ENCODE measurements around the gene TCF4.

Gene TCF4

DNA sequence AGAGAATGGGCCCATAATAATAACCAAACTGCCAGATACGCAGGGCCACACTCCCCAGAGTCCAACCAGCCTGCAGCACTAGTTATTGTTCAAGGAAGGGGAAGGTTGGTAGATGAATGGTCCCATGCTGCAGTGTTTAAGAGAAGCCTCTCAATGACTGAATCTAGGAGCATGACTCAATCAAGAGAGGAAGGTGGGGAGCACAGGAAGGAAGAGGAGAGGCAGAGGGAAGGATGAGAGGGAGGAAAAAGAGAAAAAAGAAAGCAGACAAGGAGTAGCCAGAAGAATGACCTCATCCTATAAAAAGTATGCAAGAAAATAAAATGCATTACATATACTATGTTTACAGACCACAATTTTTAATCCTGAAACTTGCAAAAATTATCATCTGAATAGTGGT is 174.5 kb downstream of the TCF4 start:
- DNase-seq (ENCODE audit: low read depth in 2 of 2), result no peak

DNA sequence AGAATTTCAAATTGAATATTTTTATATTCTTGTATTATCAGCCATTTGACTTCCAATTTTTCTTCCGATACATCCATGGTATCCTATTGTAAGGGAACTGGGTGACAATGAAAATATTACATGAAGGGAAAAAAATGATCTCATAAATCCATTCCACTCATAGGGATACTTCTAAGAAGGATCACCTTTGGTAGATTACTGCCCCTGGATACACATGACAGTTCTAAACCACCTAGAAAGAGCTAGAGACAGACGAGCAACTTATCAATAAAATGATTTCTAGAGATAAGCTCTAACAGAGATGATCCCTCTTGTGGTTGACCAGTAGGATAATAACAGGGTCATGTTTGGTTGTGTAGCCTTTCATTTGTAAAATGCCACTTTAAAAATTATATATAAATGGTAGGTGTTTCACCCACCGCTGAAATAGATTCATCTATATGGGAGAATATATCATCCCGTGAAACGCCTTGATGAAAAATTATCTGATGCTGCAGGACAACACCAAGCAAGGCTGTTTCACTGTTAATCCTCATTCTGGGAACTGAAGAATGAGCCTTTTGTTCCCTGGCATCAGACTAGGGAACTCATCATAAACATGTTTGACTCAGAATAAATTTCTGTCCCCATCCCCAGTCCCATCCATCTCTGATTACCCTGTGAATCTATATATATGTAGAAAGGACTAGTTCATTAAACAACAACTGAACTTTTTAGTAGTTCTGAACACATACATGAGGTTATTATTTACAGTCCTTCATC is 180.0 kb downstream of the TCF4 start:
- no peak for DNase-seq (ENCODE audit: low read depth in 2 of 2)

DNA sequence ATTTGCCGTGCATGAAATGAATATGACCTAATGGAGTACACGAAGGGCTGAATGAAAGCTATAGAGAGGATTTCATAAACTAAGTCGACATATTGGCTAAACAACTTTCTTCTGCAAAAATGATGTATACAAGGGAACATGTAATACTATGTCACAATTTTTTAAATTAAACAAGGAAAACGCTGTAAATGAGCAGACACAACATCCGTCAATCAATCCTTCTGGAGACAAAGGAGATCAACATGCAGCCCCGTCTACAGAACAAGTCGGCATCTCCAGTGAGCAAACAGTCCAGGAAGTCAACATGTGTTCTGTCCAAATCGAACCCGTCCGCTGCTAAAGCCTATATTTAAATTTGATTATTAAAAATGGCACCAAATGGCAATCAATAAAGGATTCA is 180.8 kb downstream of the TCF4 start:
- no peak for DNase-seq (ENCODE audit: low read depth in 2 of 2)

DNA sequence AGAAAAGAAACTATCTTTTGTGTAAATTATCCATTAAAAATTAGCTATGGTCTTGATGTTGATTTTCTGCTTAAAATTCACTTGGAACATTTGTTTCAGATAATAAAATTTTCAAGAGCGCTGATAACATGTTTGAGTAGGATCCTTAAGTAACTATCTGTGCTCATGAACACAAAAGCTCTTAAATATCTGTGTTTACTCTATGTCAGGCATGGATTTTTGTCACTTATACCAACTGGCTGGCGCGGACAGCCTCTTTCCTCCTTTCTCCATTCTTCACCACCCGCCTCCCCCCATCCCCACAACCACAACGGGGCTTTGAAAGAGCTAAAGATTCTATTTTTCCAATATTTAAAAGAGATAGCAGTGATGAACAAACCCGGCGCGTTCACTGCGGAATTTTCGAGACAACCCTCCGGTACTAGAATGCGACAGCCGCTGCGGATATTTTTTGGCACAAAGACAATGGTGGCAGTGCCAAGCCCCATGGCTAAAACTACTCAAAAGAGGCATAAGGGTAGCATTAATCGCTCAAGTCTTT is 181.5 kb downstream of the TCF4 start:
- DNase-seq (ENCODE audit: low read depth in 2 of 2), result no peak

DNA sequence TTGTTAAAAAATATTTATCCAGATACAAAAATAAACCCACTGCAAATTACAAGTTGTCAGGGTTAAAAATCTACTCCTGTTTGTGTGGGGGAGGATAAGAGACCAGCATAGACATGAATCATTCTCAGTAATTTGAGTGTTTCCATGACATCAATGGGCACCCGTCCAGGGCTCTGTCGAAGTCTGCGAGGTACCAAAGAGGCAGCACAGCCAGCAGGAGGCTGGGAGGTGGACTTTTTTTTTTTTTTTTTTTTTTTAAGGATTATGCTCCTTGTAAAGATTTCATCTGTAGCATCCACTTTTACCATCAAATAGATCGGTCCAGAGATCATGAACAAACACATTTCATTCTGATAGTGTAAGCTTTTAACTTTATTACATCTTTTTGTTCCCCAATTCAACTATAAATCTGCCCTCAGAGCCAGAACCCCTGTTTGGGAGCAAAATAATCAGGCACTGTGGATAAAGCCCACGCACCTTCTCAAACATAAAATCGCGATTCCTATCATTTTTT is 182.0 kb downstream of the TCF4 start:
- no peak for DNase-seq (ENCODE audit: low read depth in 2 of 2)

DNA sequence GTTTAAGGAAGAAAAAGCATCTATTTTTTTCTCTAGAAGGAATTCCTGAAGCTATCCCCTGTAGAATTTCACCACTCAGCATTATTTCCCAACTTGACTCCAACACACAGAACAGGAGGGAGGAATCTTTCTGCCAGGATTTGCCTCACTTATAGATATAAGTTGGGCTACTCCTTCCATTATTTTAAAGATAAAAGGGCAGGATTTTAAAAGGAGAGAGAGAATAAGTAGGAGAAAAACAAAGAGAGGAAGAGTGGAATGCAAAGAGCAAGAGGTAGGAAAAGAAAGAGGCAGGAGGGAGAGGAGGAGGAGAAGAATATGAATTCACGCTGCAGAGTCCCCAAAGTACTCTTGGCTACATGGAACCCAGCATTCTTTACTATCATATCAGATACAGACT is 182.5 kb downstream of the TCF4 start:
- DNase-seq (ENCODE audit: low read depth in 2 of 2), result no peak

DNA sequence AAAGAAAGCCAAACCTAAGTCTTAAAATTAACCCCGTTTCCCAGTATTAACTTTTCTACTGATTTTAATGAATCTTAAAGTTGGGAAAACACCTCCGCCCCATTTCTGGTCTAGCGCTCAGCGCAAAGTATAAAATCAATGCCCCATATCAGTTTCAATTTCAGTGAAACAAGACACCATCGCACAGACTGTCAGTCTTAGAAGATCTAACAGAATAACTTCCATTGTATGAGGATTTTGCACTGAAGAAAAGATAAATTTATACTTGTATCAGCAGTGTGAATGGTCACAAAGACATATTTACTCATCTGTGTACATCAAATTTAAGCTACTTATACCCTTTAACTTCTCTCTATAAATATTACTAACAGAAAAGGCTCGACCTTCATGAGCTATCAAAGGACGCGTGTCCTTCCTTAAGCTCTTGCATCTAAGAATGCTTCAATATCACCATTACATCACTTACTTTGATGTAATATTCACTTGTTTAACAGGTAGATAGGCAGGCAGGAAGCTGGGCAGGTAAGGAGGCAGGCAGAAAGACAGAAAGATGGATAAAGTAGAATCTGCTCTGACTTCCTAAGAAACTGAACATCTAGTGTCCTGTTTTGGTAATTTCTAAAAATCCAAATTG is 183.0 kb downstream of the TCF4 start:
- no peak for DNase-seq (ENCODE audit: low read depth in 2 of 2)

DNA sequence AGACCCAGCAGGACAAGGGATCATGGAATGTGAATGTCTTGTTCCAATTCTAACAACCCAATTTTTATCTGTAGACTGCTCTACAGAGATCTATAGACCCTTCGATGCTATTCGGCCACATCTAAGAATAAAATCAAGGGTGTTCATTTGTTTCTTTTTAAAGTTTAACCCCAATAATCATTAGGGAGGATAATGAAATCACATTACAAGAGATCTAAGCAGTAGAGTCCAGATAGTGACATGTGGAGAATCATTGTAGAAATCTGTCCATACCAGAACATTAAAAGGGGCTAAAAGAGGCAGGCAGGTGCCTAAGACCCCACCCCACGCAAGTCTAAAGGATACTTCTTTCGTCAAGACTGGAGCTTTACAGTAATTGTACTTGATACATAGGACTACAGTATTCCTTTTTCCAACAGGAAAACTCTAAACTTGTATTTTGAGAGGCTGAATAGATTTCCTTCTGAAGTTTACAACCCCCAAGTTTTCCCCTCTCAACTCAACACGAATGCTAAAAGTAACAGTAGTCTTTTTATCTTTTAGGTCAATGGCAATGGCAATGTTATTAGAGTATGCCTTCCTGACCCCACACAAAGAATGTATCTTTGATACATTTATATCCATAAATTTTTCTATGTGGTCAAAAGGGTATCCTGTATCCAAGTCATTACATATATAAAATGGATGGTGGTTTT is 183.7 kb downstream of the TCF4 start:
- DNase-seq (ENCODE audit: low read depth in 2 of 2), result no peak

DNA sequence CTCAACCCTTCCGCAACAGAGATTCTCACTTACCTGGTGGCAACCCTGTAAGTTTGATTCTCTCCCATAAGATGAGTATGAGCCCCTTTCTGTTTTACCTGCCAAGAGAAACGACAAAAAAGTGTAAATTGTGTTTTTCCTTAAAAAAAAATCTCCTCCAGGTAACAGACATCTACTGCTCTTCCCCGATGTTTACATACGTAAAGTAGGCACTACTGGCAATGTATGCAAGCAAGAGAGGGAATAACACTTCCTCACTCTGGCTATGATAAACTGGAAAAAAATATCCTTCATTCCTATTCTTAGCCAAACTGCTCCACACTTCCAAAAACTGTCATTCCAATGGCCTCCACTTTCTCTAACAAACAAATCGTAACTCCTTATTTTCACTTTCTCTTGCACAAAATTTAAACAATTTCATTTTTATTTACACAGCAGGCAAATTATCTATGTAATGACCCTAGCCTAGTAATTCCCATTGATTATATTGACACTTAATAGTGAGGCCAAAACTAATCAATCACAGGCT is 184.5 kb downstream of the TCF4 start:
- DNase-seq (ENCODE audit: low read depth in 2 of 2), result no peak

DNA sequence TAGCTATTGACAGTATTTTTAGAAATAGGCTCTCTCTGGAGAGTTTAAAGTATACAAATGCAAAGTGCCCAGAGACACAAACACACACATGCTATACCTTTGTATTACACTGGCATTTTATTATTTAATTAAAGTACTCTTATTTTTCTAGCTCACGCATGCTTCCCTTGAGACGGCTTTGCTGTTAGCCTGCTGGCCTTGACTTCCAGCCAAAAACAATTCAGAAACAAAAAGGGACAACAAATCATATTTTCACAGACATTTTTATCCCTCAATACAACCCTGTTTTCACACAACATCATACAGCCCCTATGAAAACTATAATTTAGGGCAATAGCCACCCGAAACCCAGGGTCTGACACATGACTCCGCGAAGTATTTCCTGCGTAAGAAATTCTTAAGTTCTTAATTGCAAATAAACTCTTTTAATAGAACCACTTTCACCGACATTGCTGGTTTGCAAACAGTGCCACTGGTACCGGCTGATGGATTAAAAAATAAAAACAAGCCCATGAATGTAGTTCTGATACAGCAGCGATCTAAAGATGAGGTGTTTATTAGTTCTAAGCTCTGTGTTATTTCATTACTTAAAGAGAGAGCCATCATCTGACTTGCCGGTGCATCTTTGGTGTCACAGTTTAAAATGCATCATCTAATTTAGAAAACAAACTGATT is 185.1 kb downstream of the TCF4 start:
- no peak for DNase-seq (ENCODE audit: low read depth in 2 of 2)

DNA sequence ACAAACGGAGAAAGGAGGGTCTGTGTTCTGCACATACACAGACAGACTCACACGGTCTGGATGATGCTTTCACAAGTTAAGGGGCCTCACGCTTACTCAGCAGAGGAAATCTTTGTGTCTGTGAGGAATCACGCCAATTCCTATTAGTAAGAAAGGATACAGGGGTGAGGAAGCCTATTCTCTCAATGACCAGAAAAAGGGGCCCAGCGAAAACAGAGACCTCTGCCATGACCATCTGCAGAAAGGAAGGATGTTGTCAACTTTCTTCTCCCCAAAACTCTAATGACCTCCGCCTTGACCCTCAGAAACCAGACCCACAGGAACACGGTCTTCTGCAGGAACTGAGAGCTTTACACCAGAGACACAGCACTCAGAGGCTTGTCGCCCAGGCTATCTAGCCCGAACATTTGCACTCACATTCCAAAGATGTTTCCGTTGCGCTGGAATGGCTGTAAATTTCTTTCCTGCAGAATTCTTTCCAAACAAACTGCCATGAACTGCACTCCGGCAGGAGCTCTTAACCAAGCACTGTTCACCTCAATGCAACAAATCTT is 186.3 kb downstream of the TCF4 start:
- no peak for DNase-seq (ENCODE audit: low read depth in 2 of 2)

DNA sequence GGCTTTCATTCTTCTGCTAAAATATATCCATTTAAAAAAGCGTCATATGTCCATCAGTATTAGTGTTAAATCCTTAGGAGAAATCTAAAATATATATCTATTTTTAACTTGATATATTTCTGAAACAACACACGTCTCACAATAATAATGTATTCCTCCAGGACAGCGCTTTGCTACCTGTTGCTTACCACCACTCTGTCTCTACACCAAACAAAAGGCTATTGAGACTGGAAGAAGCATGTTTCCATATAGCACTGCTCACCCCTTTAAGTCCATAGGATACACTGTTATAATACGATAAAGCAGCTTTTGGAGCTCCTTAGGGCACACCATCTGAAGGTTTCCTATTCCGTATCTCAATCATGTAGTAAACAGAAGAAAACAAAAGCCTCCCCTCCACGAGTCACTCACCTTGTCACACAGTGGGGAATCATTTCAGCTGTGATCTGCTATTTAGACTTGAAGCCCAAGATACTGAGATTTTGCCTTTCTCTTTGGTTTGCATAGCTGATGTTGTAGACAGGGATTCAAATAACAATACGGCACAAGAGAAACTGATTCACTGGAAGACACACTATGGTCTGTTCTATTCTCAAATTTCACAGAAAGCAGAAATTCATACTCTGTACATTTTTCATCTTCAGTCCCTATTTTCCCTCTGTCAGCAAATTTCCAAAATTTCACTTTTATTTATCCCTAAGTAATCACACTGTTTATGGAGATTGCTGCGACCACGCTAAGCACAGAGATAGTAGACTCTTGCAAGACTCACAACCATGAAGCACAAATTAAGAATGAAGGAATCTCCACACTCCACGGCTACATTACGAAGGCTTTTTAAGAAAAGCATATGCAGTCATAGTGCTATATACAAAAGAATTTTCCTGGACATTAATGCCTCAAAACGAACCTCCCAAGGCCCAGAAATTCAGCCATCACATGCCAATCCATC is 187.1 kb downstream of the TCF4 start:
- DNase-seq (ENCODE audit: low read depth in 2 of 2), result no peak

DNA sequence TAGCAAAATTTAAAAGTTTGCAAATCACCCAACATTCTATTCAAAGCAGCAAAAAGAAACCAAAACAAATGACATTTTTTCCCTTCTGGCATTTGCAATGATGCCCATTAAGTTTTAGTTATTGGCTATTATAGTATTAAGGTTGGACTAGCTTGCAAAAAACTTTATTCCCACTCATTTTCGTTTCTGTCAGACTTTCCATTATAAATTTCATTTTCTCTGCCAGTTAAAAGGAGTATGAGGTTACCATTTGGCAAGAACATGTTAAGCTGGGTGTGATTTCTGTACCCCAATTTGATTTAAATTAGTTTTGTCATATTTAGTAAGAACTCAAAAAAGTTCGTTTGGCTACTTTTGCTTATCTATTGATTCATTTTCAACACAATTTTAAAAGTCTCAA is 187.9 kb downstream of the TCF4 start:
- DNase-seq (ENCODE audit: low read depth in 2 of 2), result no peak

DNA sequence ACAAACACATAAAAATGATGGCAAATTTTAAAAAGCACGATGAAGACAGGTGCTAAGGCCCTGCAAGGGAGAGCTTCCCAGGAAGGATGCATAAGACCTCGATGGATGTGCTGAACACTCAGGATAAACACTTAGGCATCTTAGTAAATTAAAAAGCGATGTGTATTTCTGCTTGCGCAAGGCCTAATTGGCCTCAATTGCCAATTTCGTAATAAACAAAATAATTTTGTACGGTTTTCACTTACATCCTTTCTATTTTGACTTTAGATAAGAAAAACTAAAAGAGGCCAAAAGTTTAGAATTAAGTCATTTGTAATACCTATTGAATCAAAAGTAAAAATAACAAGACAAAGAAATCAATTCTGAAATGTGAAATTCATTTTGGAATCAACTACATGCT is 189.1 kb downstream of the TCF4 start:
- DNase-seq (ENCODE audit: low read depth in 2 of 2), result no peak

DNA sequence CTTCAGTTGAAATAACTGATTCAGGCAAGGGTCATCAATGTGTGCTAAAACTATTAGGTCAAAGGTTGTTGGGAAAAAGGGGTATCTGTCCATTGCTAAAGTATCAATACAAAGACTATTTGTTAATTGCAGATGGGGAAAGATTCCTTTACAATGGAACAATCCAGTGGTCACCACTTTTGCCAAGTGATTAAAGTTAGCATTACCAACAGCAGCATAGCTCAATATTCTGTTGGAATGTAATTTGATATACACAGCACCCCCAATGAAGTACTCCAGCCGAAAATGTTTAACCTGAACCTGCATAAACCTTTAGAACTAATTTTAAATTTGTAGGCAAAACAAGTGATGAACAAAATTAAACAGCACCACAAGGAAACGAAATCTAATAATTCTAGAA is 191.0 kb downstream of the TCF4 start:
- DNase-seq (ENCODE audit: low read depth in 2 of 2), result no peak

DNA sequence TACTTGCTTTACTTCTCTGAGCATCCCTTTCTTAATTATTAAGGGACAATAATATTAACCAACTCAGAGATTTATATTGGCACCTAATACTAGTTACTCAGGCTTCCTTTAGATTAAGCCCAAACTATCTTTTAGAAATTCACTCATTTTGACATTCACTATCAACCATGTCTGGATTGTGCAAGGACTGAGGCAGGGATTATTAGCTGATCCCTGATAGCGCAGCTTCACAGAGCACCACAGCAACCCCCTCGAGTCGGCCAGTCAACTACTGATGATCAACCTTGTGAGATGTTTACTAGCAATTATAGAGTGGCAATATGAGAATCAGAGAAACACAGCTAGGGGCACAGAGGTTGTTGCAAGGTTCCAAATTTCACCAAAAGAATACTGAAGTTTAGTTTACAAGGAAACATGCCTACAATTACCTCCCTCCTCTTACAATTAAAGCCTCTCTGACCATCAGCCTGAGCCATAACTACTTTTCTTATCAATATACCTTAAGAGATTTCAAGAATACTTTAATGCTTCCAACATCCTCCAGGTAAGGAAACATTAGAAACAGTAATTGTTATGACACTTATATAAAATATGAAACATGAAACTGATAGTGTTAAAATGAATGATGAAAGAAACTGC is 191.6 kb downstream of the TCF4 start:
- no peak for DNase-seq (ENCODE audit: low read depth in 2 of 2)

DNA sequence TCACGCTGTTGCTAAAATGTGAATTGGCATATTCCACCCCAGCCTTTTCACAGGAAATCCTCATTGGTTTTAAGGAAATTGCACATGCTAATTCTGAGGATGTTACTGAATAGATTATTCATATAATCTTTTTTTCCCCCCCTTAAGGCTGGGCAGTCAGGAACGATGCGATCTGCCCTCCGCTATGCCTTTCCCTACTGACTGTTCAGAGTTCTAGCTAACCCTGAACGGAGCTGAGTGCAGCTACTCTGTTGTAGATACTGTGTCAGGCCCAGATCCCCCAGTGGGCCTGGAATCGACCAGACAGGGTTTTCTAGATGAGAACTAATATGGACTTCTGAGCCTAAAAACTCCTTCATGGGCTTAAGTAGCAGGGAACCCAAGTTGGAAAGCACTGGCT is 192.2 kb downstream of the TCF4 start:
- no peak for DNase-seq (ENCODE audit: low read depth in 2 of 2)

DNA sequence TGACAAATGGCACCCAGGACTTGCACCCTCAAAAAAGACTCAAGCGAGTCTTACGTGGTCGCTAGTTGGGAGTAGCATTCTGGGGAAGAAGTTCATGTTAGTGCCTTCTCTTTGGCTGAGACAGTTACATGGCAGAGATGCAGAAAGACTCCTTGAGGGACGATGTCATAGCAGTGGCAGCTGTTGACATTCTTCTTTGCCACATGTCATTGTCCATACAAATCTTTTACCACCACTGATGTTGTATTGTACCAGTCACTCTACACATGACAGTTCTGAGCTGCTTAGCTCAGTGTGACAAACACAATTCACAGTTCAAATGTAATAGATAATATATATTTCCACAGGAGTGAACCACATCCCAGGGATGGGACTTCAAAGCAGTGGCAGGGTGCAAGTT is 197.1 kb downstream of the TCF4 start:
- no peak for DNase-seq (ENCODE audit: low read depth in 2 of 2)

DNA sequence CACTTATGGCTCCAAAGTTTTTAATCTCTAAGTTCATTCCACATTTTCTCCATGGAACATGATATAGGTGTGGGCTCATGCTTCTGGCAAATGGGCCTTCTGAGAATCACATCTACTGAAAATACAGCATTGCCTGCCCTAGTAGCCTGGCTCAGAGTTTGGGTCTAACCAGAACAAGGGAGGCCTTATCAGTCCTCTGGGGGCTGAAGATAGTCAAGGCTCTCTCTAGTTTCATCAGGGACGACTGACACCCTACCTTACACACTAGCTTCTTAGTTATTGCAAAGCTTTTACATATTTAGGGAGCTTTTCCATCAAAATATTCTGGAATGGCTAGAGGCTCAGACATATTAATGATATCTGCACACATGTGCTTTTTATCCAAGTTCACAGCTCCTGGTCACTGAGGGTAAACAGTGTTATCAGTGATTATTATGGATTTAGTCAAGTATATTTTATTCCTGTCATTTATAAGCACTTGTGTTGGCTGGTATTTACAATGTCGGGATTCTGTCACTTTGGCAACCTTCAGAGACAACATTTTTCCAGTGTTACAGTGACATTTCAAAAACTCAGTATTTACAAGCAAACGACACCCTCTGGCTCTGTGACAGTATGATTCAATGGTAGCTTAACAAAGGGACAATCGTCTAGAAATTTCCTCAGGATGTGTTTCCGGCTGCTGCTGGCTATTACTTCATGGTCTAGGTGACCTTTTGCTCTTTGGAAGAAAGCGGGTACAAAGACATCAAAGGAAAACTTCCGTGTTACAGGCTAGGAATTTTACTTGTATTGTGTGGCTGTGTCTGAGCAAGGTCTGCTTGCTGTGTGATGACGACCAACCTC is 200.6 kb downstream of the TCF4 start:
- DNase-seq (ENCODE audit: low read depth in 2 of 2), result no peak

All from stimulated activated CD8-positive, alpha-beta memory T cell treated with anti-CD3 and anti-CD28 coated beads, Interleukin-15, amount 100 ng/mL, for 48 hours (primary cell).